GM21717 (cell line): ENCODE data around the gene NOL4L.
"Not testable (repeated sequence)": the region's sequence is repeated elsewhere in the genome, so short reads cannot be mapped to it uniquely, and the experiment has no call there.

ENCODE experiments used
- ATAC-seq: cut with Tn5 transposase; IDR thresholded peaks from one replicate; pipeline ENCODE4 v1.9.1; 2021; ENCODE audit warnings: mild to moderate bottlenecking, moderate library complexity; ENCODE audit not compliant: unreplicated experiment

The NOL4L gene

GRCh38 chr20:32596681-32597252 lies 11.6 kb upstream of the NOL4L start:
- ATAC-seq: no peak

- no peak for ATAC-seq
Observed at GRCh38 chr20:32595143-32595542, 10.0 kb upstream of the NOL4L start.

DNA sequence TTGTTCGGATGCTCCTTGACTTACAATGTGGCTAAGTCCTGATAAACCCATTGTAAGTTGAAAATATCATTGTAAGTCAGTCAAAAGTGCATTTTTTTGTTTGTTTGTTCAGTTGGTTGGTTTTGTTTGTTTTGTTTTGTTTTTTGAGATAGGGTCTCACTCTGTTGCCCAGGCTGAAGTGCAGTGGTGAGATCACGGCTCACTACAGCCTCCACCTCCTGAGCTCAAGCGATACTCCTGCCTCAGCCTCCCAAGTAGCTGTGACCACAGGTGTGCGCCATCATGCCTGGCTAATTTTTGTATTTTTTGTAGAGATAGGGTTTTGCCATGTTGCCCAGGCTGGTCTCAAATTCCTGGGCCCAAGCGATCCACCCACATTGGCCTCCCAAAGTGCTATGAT lies 9.5 kb upstream of the NOL4L start:
- ATAC-seq: not testable (repeated sequence)

DNA sequence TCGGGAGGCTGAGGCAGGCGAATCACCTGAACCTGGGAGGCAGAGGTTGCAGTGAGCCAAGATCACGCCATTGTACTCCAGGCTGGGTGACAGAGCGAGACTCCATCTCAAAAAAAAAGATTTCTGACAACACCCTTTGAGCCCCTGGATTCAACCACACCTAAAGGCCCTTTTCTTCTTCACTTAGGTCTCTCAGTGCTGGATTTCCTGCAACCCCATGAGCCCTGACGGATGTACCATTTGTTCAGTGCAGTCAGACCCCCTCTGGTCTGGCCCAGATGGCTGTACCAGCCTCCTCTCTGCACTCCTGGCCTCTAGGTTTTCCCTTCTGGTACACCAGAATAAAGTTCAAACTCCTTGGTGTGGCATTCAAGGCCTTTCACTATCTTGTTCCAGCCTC lies 9.1 kb upstream of the NOL4L start:
- ATAC-seq: no peak

- ATAC-seq: not testable (repeated sequence)
Observed at GRCh38 chr20:32592616-32593015, 7.5 kb upstream of the NOL4L start.

GRCh38 chr20:32592022-32592421 lies 6.9 kb upstream of the NOL4L start:
- ATAC-seq: no peak

DNA sequence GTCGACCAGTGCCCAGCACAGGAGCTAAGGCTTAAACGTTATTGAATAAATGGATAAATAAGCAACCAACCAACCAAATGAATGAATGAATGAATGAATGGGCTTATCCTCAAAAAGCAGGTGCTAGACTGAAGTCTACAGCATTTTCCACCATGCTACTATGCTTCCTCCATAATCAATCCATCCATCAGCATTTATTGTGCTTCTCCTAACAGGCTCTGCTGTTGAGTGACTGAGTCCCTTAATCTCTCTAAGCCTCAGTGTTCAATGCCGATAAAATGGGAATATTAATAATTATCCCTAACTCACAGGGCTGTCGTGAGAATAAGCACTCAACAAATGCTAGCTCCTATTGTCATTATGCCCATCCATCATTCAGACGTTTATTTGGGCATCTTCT lies 4.6 kb upstream of the NOL4L start:
- ATAC-seq: no peak

GRCh38 chr20:32589256-32589655 lies 4.1 kb upstream of the NOL4L start:
- no peak for ATAC-seq

DNA sequence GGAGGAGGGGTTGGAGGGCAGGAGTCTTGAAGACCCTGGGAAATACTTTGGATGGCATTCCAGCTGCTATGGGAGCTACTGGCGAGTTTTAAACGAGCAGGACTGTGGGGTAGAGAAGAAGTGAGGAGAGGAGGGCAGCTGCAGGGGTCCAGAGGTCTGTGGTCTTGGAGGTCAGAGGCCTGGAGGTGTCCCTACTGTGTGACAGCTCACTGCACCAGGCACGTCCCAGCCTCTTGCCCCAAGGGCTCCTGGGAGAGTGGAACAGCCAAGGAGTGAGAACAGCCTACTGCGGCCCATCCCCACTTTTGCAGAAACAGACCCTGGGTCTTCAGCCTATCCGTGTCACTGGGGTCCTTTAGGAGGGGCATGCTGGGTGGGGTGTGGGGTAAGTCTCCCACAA lies 2.9 kb upstream of the NOL4L start:
- ATAC-seq: no peak

- no peak for ATAC-seq
Observed at GRCh38 chr20:32586291-32586690, 1.2 kb upstream of the NOL4L start.

DNA sequence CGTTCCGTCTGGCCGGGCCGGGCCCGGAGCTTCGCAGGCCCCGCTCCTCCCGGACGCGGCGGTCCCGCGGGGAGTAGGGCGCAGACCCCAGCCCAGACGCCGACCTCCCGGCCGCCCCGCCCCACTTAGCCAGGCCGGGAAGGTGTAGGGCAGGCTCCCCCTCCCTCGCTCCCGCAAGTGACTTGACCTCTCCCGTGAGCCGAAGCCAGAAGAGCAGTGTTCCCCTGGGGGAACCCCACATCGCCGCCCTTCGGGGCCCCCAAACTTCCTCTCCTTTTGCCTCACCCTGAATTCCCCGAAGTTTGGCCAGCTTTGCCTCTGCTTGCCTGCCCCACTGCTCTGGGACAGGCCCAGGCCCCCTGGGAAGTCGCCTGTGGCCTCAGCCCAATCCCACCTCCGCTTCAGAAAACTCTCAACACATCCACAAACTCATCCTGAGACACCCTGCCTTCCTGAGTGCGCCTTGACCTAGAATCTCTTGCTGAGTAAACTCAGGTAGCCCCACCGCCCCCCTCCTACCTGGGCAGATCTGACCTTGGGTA lies 524 bp upstream of the NOL4L start:
- no peak for ATAC-seq

- no peak for ATAC-seq
Observed at GRCh38 chr20:32583581-32584070, 1.5 kb downstream of the NOL4L start.

DNA sequence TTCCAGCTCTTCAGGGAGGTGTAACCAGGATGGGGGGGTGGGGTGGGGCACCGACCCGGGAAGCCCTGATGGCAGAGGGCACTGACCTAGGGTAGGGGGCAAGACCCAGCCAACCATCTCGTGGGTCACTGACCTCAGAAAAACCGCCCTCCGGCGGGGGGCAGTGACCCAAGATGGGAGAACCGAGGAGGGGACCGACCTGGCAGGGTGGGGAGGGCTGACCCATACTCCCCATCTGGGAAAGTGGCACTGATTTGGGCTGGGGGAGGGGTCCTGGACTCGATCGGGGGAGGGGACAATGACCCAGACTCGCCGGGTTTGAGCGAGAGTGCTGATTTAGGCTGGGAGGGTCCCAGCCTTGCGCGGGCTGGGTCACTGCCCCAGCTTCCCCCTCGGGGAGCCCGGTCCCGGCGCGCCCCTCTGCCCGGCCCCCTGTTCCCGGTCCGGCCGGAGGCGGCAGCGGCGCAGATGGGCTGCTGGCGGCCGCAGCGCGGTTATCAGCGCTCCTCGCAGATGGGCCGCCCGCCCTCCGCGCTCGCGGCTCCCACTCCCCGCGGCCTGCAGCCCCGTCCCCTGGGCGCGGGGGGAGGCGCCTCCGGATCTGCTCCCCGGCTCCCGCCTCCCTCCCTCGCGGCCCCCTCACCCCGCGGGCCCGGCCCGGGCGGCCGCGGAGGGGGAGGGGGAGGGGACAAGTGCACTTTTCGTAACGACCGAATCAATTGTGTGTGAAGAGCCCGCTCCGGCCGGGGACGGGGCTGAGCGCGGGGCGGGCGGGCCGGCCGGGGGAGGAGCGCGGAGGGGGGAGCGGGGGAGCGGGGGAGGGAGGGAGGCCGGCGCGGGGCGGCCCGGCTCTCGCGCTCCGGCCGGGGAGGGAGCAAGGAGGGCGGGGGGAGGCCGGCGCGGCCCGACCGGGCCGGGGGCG lies 2.2 kb downstream of the NOL4L start:
- ATAC-seq: no peak

DNA sequence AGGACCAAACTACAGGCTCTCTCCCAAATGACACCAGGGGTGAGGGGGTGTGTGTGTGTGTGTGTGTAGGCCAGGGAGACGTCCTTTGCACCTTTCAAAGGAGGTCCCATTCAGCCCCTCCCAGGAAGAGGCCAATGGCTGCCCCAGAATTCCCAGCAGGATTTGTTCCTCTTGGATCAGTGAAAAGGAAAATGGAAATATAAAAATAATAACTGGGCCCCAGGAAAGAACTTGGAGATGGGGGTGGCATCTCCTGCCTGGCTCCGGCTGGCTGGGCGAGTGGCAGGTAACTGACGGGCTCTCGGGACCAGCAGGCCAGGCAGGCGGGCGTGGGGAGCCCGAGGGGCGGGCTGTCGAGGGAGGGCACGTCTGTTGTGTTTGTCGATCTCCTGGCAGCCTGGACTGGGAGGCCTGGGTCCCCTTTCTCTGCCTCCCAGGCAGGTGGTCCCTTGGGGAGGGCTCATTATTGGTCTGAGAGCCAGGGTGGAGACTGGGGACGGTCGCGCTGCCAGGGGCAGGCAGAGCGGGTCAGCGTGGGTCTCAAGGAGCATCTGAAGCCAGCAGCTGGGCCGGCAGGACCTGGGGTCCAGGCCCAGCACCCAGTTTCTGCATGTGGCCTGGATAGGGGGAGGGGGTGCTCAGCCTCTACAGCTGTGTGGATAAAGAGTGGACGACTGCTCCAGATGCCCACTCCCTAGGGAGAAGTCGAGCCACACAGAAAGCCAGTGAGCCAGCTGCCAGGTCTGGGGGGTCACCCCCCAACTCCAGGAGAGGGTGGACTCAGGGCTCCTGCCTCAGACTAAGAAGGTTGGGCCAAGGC lies 3.1 kb downstream of the NOL4L start:
- no peak for ATAC-seq

GRCh38 chr20:32580970-32581838 lies 3.9 kb downstream of the NOL4L start:
- no peak for ATAC-seq

DNA sequence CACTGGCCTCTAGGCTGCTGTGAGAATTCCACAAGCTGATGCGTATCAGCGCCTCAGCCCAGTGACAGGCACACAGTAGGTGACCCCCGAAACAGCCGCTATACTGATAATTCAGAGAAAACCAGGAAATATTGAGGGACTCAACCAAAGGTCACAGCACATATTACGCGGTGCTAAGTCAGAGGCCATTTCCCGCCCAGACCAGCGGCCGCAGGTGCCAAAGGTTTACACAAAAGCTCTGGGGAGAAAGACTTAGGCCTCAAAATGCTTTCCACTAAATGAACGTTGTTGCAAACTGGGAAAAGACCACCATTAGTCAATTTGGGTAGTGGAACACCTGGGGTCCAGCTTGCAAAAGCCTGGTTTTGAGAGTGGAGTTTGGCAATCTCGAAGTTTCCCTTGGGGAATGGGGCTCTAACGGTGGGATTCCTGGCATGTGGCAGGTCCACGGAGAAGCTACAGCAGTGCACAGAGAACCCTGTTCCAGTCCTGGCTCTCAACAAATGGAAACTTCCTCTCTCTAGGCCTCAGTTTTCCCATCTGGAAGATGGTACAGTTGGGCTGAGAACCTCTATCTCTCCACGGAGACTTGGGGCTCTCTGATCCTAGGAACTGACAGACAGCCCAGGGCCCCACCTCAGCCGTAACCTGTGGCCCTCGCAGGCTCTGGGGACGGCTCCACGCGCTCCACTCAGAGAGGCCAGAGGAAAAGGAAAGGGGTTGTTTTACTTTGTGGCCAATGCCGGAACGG lies 4.7 kb downstream of the NOL4L start:
- no peak for ATAC-seq

- ATAC-seq: no peak
Observed at GRCh38 chr20:32578840-32579390, 6.2 kb downstream of the NOL4L start.

GRCh38 chr20:32578062-32578461 lies 7.1 kb downstream of the NOL4L start:
- not testable (repeated sequence) for ATAC-seq

DNA sequence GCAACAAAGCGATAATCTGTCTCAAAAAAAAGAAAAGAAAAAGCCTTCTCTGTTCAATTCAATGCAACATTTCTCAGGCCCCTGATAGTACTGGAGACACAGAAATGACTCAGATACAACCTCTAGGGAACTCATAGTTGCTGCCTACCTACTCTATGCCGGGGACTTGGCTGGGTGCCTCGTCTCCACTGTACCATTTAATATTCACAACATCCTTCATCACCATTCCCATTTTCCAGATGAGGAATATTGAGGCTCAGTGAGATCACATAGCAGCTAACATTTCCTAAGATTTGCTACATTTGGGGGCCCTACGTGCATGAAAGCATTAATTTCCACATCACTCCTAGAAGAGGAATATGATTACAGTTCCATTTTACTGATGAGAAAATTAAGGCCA lies 7.5 kb downstream of the NOL4L start:
- ATAC-seq: no peak
